Umbilical cord (tissue), 2 donors: ENCODE measurements around the gene PM20D2. TPM values are rescaled to one million over a fixed set of nuclear protein-coding genes. Genes with fewer than 3 reads are reported as not detected.

Source experiments
- DNase-seq: peaks from one replicate; pipeline ENCODE4 v3.0.0-alpha.2; 2015; ENCODE audit warnings: low spot score
- total RNA-seq: library from RNA; depleted of rRNA; stranded (reverse); fragments of >200 nt; gene quantifications from one replicate; pipeline ENCODE4 v1.2.3, GENCODE V29; 2014; ENCODE audit warnings: low replicate concordance; ENCODE audit not compliant: insufficient read depth

PM20D2 gene
- total RNA-seq, 1 donor from 2014 or later = 23.8 TPM

DNA sequence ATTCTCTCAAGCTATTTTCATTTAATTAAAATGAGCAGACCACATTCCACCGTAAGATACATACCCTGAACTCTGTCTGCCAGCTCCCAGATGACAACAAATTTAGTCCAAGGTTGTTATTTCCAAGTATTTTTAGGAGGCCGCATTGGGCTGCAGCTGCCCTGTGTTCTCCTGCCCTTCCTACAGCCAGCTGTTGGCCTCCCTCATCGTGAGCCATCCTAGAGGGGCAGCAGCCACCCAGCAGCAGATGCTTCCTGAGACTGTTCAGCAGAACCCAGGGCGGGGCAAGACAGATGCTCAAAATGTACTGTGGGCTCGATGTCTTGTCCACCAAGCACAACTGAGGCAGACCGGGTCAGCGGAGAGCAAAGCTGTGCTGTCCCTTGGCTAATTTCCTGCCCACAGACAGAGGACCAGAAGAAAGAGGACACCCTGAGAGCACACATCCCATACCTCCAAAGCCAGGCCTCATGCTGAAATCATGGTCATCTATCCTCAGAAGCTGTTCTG lies 54.9 kb downstream of the PM20D2 start:
- DNase-seq = no peak

DNA sequence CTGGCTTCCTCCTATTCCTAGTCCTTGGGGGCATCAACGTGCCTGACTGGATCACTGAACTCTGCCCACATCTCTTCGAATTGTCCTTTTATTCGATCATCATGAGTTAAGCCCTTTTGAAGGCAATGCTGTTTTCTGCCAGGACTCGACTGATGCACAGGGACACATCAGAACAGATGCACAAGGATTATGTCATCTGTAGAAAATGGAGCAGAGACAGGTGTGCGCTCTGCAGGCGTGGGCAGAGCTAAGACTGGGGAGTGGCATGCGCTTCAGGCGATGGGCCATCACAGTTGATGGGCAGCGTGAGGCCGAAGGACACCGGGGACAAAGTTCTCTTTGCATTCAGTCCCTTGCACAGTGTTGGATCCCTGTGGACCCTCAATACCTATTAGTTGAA lies 58.2 kb downstream of the PM20D2 start:
- DNase-seq = no peak

- DNase-seq = no peak
These were observed 60.0 kb downstream of the PM20D2 start for GRCh38 chr6:89205819-89206218.

DNA sequence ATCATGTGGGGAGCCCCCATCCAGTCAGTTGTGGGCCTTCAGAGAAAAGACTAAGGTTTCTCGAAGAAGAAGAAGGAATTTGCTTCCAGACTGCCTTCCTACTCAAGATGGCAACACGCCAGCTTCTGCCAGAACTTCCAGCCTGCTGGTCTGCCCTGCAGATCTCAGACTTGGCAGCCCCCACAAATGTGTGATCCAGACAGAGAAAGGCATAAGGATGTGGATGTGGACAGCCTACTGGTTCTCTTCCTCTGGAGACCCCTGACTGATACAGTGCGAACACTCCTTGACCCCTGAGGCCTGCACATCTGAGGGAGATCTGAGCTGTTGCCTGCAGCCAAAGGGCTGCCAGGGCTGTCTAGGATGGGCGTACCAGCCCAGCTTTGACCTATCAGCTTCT lies 62.7 kb downstream of the PM20D2 start:
- DNase-seq = peak; percentile 71

DNA sequence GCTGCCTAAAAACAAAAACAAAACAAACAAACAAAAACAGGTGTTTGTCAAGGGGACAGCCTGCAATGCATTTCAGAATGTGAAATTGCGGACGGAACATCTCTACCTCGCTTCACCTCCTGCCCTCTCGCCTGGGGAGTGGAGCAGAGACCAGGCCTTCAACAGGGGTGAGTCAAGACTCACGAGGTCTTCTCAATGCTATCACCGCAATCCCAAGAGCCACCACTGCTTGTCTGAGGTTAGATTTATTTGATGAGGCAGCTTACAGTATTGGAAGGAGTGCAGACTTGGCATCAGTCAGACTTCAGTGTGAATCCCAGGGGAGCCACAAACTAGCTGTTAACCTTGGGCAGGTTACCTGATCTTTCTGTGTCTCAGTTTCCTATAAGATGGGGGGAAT lies 63.6 kb downstream of the PM20D2 start:
- no peak for DNase-seq

GRCh38 chr6:89212472-89212871 lies 66.6 kb downstream of the PM20D2 start:
- DNase-seq = no peak

DNA sequence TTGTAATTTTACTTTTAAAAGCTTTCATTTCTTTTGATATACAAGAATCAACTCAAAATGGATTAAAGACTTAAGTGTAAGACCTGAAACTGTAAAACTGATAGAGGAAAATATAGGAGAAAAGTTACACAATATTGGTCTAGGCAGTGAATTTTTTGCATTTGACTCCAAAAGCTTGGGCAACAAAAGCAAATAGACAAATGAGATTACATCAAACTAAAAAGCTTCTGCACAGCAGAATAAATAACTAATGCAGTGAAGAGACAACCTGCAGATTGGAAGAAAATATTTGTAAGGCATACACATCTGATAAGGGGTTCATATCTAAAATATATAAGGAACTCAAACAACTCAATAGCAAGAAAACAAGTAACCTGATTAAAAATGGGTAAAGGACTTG lies 68.3 kb downstream of the PM20D2 start:
- DNase-seq = no peak

Other genes starting within 250 kb of the PM20D2 start
- gene RNGTT, start 182.4 kb upstream of the PM20D2 start, total RNA-seq = 14.4 TPM
- 179 TPM for gene PNRC1, start 65.3 kb upstream of the PM20D2 start, total RNA-seq
- gene SRSF12, start 28.0 kb upstream of the PM20D2 start, total RNA-seq = 4.3 TPM
- 0.24 TPM for gene GABRR1, start 71.3 kb downstream of the PM20D2 start, total RNA-seq
- gene GABRR2, start 169.2 kb downstream of the PM20D2 start, total RNA-seq = not detected
- 42.6 TPM for gene UBE2J1, start 206.7 kb downstream of the PM20D2 start, total RNA-seq